Testis (tissue), 2 donors: Measurements from ENCODE around the gene SNX18.

ENCODE experiments used
- CTCF ChIP-seq, 3 experiments: fragments of 450-650 bp in 2 of 3; fragments of 200-600 bp in 1 of 3; sonication (generic) in 1 of 3; IDR thresholded peaks; one replicate each; pipeline ENCODE4 v1.5.1; 2016 to 2019; ENCODE audit warnings: antibody characterized with exemption in 3 of 3, mild to moderate bottlenecking in 2 of 3, moderate library complexity in 1 of 3
- POLR2A ChIP-seq: fragments of 450-650 bp; IDR thresholded peaks from one replicate; pipeline ENCODE4 v1.6.1; 2017; ENCODE audit warnings: antibody characterized with exemption, mild to moderate bottlenecking, moderate library complexity

GRCh38 chr5:54517174-54517511 lies 416 bp upstream of the SNX18 start:
- TF ChIP-seq CTCF (IDR thresholded peaks at IDR 0.05), result no peak
- TF ChIP-seq POLR2A, result no peak
